Measurements from ENCODE around the gene OTOA.

OTOA gene

GRCh38 chr16:21618281-21618680 is 45.5 kb upstream of the OTOA start:
- peaks cover 60% of the 10 kb centered on the region; the same call in 1 of the 2 replicates for H3K36me3 ChIP-seq (ENCODE audit: insufficient read depth, low read length)
- no peaks in the 10 kb centered on the region for H3K27me3 ChIP-seq (ENCODE audit: insufficient read depth, low read length)
- no peak overlapping the region for H3K27ac ChIP-seq (ENCODE audit: low read depth, low read length, poor library complexity, severe bottlenecking)
- no peaks in the 10 kb centered on the region for H4K20me1 ChIP-seq (ENCODE audit: insufficient read depth, low read length)
- H3K4me2 ChIP-seq (ENCODE audit: low read length): no peak overlapping the region
- H3K9me3 ChIP-seq (ENCODE audit: low read length): no peaks in the 10 kb centered on the region
- peaks cover 10% of the 10 kb centered on the region for H3K4me1 ChIP-seq (ENCODE audit: insufficient read depth, low read length, severe bottlenecking)
- H3K9me2 ChIP-seq (ENCODE audit: low read depth, low read length): no peaks in the 10 kb centered on the region
- no peak overlapping the region for H3K9ac ChIP-seq (ENCODE audit: low read length)
- no peaks in the 10 kb centered on the region for H3F3A ChIP-seq (ENCODE audit: insufficient read depth, low read length)
- no peak overlapping the region for H2AFZ ChIP-seq (ENCODE audit: low read length)
- no peak overlapping the region for H3K4me3 ChIP-seq (ENCODE audit: low read depth, low read length, poor library complexity, severe bottlenecking)
- H3K79me2 ChIP-seq (ENCODE audit: insufficient read depth, low read length): peaks cover 8% of the 10 kb centered on the region; the same call in 1 of the 2 replicates
- TF ChIP-seq CTCF (IDR thresholded peaks at IDR 0.05; ENCODE audit: low read length) (no peak), EZH2 (IDR thresholded peaks at IDR 0.05; ENCODE audit: borderline replicate concordance, low read length) (no peak)

- H3K4me1 ChIP-seq (ENCODE audit: insufficient read depth, low read length, severe bottlenecking): peaks cover 10% of the 10 kb centered on the region
- no peak for TF ChIP-seq EZH2 (IDR thresholded peaks at IDR 0.05; ENCODE audit: borderline replicate concordance, low read length)
- no peak for TF ChIP-seq CTCF (IDR thresholded peaks at IDR 0.05; ENCODE audit: low read length)
- H3K36me3 ChIP-seq (ENCODE audit: insufficient read depth, low read length): peaks cover 55% of the 10 kb centered on the region; the same call in 1 of the 2 replicates
- H3K9me3 ChIP-seq (ENCODE audit: low read length): no peaks in the 10 kb centered on the region
- H3K27me3 ChIP-seq (ENCODE audit: insufficient read depth, low read length): no peaks in the 10 kb centered on the region
- no peaks in the 10 kb centered on the region for H3K9me2 ChIP-seq (ENCODE audit: low read depth, low read length)
- H3F3A ChIP-seq (ENCODE audit: insufficient read depth, low read length): no peaks in the 10 kb centered on the region
- no peak overlapping the region for H3K4me2 ChIP-seq (ENCODE audit: low read length)
- H4K20me1 ChIP-seq (ENCODE audit: insufficient read depth, low read length): no peaks in the 10 kb centered on the region
- H3K9ac ChIP-seq (ENCODE audit: low read length): no peak overlapping the region
- H2AFZ ChIP-seq (ENCODE audit: low read length): no peak overlapping the region
- H3K27ac ChIP-seq (ENCODE audit: low read depth, low read length, poor library complexity, severe bottlenecking): no peak overlapping the region
- no peak overlapping the region for H3K4me3 ChIP-seq (ENCODE audit: low read depth, low read length, poor library complexity, severe bottlenecking)
- no peaks in the 10 kb centered on the region; the same call in 1 of the 2 replicates for H3K79me2 ChIP-seq (ENCODE audit: insufficient read depth, low read length)
Measured at GRCh38 chr16:21619765-21620425, 43.9 kb upstream of the OTOA start.

- Histone ChIP-seq H3K9me3 (ENCODE audit: low read length) (no peaks in the 10 kb centered on the region), H3K4me2 (ENCODE audit: low read length) (no peak overlapping the region), H3K4me1 (ENCODE audit: insufficient read depth, low read length, severe bottlenecking) (peaks cover 5% of the 10 kb centered on the region), H3K27me3 (ENCODE audit: insufficient read depth, low read length) (no peaks in the 10 kb centered on the region), H4K20me1 (ENCODE audit: insufficient read depth, low read length) (no peaks in the 10 kb centered on the region), H3K36me3 (ENCODE audit: insufficient read depth, low read length) (peaks cover 56% of the 10 kb centered on the region; the same call in 1 of the 2 replicates), H3K9ac (ENCODE audit: low read length) (no peak overlapping the region), H3K4me3 (ENCODE audit: low read depth, low read length, poor library complexity, severe bottlenecking) (no peak overlapping the region), H3K79me2 (ENCODE audit: insufficient read depth, low read length) (no peaks in the 10 kb centered on the region; the same call in 1 of the 2 replicates), H3K27ac (ENCODE audit: low read depth, low read length, poor library complexity, severe bottlenecking) (no peak overlapping the region), H3K9me2 (ENCODE audit: low read depth, low read length) (no peaks in the 10 kb centered on the region), H3F3A (ENCODE audit: insufficient read depth, low read length) (no peaks in the 10 kb centered on the region), H2AFZ (ENCODE audit: low read length) (no peak overlapping the region)
- TF ChIP-seq CTCF (IDR thresholded peaks at IDR 0.05; ENCODE audit: low read length): no peak
- no peak for TF ChIP-seq EZH2 (IDR thresholded peaks at IDR 0.05; ENCODE audit: borderline replicate concordance, low read length)
Measured at GRCh38 chr16:21620592-21620991, 43.2 kb upstream of the OTOA start.

All from OCI-LY1 (cell line).